HG02642 (cell line): ENCODE measurements around the gene CYP2B6.
"Not testable (repeated sequence)": the region's sequence is repeated elsewhere in the genome, so short reads cannot be mapped to it uniquely, and the experiment has no call there.

ENCODE experiments used
- ATAC-seq: cut with Tn5 transposase; IDR thresholded peaks from one replicate; pipeline ENCODE4 v1.9.1; 2021; ENCODE audit warnings: mild to moderate bottlenecking; ENCODE audit not compliant: unreplicated experiment, poor library complexity

Gene CYP2B6

DNA sequence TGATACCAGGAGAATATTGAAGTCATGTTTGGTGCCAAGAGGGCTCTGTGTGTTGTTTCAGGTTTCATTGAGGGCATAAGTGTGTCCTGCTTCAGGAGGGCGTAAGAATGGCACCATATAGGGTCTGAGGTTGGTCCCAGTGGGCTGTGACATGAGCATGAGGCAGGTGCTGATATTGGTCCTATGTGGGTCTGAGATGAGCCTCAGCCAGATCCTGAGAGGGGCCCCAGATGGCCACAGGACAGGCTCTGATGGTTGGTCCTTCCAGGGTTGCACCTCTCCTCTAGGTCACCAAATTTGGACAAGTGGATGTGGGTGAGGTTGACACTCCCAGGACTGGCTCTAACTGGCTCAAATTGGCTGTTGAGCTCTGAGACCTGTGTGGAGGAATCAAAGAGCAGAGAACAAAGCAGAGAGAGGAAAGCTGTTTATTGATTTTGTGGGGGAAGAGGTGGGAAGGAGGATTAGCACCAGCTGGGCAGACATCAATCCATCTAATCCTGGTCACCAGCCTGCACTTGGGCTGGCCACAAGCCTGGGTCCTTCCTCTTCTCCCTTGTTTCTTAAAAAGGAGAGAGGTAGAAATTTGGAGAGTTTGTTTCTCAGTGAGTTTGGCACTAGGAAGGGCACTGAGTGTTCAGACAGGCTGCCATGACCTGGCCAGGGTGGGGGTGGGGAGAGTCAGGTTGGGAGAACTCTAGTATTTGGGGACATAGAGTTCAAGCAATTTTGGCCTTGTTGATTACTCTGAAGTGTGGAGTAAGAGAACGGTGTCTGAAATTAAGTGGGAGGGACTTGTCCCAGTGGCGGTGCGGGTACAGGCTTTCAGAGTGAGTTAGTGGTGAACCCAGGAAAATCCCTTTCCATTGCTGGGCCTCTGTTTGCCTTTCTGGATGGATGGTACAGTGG lies 38.7 kb downstream of the CYP2B6 start:
- no peak for ATAC-seq

DNA sequence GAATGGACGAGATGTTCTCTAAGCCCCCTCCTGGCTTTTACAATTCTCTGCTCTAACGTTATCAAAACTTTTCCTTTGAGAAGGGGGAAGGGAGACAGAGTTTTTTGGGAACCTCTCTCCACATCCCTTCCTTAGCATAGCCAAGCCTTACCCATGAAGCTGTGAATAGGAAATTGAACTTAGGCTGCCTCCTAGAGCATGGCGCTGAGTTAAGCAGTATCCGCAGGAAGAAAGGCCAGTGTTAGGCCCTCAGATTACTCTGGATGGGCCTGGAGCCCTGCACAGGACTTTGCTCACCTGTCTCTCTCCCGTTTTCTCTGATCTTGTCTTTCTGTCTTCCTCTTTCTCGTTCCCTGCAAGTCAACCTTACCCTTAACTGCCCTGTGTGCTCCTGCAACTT lies 39.6 kb downstream of the CYP2B6 start:
- ATAC-seq: no peak

DNA sequence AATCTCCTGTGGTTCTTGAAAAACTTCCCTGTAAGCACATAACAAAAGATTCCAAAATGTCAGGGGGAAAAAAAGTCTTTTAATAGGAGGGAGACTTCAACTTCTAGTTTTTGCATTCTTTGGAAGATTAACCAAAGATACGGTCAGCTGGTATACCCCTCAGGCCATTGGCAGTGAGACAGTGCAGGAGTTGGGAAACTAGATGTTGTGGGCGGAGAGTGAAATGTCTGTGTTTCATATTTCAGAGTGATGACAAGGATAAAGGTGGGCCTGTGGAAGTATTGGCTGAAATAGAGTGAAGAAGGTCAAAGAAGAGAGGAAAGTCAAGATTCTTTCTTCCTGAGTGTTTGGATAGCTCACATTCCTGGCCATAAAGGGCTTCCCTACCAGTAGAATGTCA lies 40.8 kb downstream of the CYP2B6 start:
- ATAC-seq: no peak

DNA sequence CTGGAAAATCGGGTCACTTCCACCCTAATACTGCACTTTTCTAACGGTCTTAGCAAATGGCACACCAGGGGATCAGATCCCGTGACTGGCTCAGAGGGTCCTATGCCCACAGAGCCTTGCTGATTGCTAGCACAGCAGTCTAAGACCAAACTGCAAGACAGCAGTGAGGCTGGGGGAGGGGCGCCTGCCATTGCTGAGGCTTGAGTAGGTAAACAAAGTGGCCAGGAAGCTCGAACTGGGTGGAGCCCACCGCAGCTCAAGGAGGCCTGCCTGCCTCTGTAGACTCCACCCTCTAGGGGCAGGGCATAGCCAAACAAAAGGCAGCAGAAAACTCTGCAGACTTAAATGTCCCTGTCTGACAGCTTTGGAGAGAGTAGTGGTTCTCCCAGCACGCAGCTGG lies 42.2 kb downstream of the CYP2B6 start:
- ATAC-seq: not testable (repeated sequence)

DNA sequence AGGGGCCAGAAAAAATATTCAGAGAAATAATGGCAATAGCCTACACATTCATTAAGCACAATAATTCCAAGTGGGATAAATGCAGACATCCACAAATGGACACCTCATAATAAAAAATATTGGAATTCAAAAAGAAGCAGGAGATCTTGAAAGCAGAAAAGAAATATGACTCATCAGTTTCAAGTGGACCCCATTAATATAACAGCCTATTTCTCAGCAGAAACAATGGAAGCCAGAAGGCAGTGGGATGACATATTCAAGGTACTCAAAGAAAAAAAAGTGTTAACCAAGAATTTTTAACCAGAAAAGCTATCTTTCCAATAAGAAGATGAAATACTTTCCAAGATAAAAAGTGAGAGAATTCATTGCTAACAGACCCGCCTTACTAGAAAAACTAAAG lies 48.7 kb downstream of the CYP2B6 start:
- ATAC-seq: no peak

DNA sequence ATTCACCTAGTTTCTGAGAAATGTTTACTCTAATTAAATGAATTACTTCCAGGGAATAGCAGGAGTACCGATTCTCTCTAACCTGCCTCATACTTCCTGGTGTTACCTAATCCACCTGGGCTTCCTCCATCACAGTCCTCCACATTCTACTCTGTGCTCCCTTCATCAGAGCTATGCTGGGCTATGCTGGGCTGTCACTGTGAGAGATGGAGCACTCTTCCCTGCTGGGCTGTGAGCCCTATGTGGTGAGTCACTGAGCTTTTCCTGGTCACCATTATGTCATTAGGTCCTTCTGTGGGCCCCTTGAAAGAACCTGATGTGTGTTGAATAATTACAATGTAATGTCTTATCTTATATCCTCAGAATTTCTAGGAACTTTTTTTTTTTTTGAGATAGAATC lies 54.0 kb downstream of the CYP2B6 start:
- not testable (repeated sequence) for ATAC-seq

DNA sequence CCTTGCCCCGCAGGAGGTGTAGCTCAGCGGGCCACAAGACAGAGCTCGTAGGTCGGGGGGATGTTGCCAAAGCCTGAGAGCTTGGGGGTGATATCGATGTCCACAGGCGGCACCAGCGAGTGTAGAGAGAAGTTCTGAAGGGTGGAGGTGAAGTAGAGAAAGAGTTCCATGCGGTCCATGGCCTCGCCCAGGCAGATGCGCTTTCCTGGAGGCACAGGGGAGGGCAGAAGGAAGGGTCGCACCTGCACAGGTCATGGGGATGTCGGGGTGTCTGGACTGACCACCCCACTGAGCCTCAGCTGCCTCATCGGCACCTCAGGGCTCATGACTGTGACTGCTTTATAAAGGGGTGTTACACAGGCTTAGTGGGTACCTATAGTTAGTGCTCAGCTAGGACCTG lies 59.3 kb downstream of the CYP2B6 start:
- no peak for ATAC-seq

DNA sequence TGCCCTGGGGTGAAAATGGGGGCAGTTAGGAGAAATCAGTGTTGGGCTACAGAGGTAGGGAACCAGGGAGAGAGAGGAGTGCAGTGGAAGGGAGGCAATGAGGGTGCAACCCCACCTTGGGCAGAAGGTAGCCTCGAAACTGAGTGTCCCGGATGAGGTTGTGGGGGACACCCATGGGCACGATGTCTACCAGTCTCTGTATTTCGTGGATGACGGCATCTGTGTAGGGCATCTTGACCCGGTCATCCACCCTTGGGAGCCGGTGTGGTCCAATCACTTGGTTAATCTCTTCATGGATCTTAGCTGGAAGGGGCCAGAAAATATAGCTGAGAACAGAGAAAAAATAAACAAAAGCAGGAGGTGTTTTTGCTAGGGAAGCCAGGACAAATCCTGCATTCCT lies 61.1 kb downstream of the CYP2B6 start:
- ATAC-seq: not testable (repeated sequence)

DNA sequence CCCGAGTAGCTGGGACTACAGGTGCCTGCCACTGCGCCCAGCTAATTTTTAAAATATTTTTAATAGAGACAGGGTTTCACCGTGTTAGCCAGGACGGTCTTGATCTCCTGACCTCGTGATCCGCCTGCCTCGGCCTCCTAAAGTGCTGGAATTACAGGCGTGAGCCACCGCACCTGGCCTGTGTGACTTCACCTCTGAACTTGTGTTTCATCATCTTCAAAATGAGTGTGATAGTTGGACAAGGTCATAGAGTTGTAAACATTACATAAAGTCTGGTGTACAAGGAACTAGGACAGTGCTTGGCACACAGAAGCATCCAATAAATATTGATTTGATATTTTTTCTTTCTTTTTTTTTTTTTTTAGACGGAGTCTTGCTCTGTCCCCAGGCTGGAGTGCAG lies 62.2 kb downstream of the CYP2B6 start:
- ATAC-seq: not testable (repeated sequence)

DNA sequence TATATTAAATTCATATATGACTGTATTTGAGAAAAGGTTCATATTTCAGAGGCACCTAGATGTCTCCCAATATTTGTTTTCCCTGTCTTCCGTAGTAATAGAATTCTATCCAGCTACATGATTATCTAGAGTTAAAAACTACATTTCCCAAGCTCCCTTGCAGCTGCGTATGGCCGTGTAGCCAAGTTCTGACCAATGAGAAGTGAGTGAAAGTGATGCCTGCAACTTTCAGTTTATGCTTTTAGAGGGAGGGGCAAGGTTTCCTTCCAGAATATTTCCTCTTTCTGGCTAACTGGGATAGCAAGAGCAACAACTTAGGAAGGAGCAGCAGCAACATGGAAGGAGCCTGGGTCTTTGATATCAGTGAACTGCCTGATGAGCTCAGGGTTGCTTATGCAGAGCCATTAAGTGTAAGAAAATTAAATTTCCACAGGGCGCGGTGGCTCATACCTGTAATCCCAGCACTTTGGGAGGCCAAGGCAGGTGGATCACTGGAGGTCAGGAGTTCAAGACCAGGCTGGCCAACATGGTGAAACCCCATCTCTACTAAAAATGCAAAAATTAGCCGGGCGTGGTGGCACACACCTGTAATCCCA lies 74.0 kb downstream of the CYP2B6 start:
- no peak for ATAC-seq
